Measurements from ENCODE around the gene PIBF1.
"Not testable (repeated sequence)": the region's sequence is repeated elsewhere in the genome, so short reads cannot be mapped to it uniquely, and the experiment has no call there.

The PIBF1 gene

DNA sequence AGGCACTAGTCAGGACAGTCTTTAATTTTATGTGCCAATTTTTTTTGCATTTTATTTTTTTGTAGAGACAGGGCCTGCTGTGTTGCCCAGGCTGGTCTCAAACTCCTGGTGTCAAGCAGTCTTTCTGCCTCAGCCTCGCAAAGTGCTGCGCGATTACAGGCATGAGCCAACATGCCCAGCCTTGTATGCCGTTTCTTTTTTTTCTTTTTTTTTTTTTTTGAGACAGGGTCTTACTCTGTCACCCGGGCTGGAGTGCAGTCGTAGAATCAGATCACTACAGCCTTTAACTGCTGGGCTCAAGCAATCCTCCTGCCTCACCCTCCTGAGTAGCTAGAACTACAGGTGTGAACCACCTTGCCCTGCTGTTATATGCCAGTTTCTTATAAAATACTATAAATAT, 27.8 kb upstream of the PIBF1 start:
- H3K27me3 ChIP-seq: no peaks in the 10 kb centered on the region
- no peak for TF ChIP-seq CTCF (IDR thresholded peaks at IDR 0.05; ENCODE audit: low read depth, low read length)
- no peak for DNase-seq
- H3K4me1 ChIP-seq: no peaks in the 10 kb centered on the region
- H3K9me3 ChIP-seq: no peaks in the 10 kb centered on the region; the same call in 1 of the 2 replicates
- no peak overlapping the region for H3K4me3 ChIP-seq (ENCODE audit: low read depth, low read length)
- H3K36me3 ChIP-seq: peaks cover 61% of the 10 kb centered on the region

- Histone ChIP-seq H3K36me3 (peaks cover 78% of the 10 kb centered on the region), H3K27me3 (no peaks in the 10 kb centered on the region), H3K4me3 (ENCODE audit: low read depth, low read length) (no peak overlapping the region), H3K4me1 (no peaks in the 10 kb centered on the region), H3K9me3 (no peaks in the 10 kb centered on the region)
- DNase-seq: no peak
- no peak for TF ChIP-seq CTCF (IDR thresholded peaks at IDR 0.05; ENCODE audit: low read depth, low read length)
These were observed 24.0 kb upstream of the PIBF1 start for GRCh38 chr13:72757792-72758535.

DNA sequence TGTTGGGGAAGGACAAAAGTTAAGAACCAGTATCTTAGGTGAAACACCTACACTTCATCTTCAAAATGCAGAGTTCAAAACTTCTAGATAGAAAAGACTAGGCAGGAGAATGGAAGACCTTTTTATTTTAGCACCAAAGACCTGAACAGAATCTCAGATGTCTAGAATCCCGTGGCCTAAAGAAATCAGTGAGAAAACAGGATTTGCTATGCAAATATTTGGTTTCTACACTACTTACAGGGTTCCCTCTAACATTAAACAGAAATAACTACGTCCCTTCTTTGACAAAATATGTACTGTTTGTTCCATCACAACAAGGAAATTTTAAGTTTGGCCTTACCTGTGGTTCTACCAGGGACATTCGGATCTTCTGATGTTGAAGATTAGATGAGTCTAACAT, 21.7 kb upstream of the PIBF1 start:
- Histone ChIP-seq H3K4me3 (ENCODE audit: low read depth, low read length) (no peak overlapping the region), H3K27me3 (no peaks in the 10 kb centered on the region), H3K9me3 (no peaks in the 10 kb centered on the region), H3K4me1 (no peaks in the 10 kb centered on the region), H3K36me3 (peaks cover 82% of the 10 kb centered on the region)
- no peak for TF ChIP-seq CTCF (IDR thresholded peaks at IDR 0.05; ENCODE audit: low read depth, low read length)
- no peak for DNase-seq

- DNase-seq: no peak
- Histone ChIP-seq H3K4me1 (no peaks in the 10 kb centered on the region), H3K36me3 (peaks cover 88% of the 10 kb centered on the region), H3K9me3 (no peaks in the 10 kb centered on the region), H3K27me3 (no peaks in the 10 kb centered on the region), H3K4me3 (ENCODE audit: low read depth, low read length) (no peak overlapping the region)
- no peak for TF ChIP-seq CTCF (IDR thresholded peaks at IDR 0.05; ENCODE audit: low read depth, low read length)
These were observed 18.5 kb upstream of the PIBF1 start for GRCh38 chr13:72763411-72763810.

- DNase-seq: no peak
- H3K36me3 ChIP-seq: peaks cover 86% of the 10 kb centered on the region
- H3K9me3 ChIP-seq: no peaks in the 10 kb centered on the region
- TF ChIP-seq CTCF (IDR thresholded peaks at IDR 0.05; ENCODE audit: low read depth, low read length): no peak
- H3K4me3 ChIP-seq (ENCODE audit: low read depth, low read length): no peak overlapping the region
- H3K27me3 ChIP-seq: no peaks in the 10 kb centered on the region
- no peaks in the 10 kb centered on the region for H3K4me1 ChIP-seq
These were observed 7.9 kb upstream of the PIBF1 start for GRCh38 chr13:72774019-72774418.

DNA sequence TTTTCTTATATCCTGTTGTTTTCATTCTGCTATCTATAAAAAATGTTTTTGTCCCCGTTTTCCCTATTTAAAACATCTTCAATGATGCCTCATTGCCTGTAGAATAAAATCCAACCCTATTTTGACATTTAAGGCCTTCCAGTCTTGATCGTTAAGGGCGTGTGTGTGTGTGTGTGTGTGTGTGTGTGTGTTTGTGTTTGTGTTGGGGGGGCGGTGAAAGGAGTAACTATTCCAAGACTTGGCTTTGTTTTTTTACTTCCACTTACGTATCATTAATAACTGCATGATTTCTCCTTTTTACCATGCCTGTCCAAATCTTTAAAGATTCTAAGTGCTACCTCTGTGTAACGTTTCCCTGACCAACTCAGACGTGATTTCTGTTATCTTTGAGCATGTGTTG, 784 bp downstream of the PIBF1 start:
- peaks cover 16% of the 10 kb centered on the region for H3K36me3 ChIP-seq
- peak overlapping the region; percentile 98 for H3K4me3 ChIP-seq (ENCODE audit: low read depth, low read length)
- H3K27me3 ChIP-seq: no peaks in the 10 kb centered on the region
- no peak for TF ChIP-seq CTCF (IDR thresholded peaks at IDR 0.05; ENCODE audit: low read depth, low read length)
- no peaks in the 10 kb centered on the region for H3K9me3 ChIP-seq
- H3K4me1 ChIP-seq: no peaks in the 10 kb centered on the region
- no peak for DNase-seq

- H3K36me3 ChIP-seq; DNase-seq; H3K27me3 ChIP-seq; H3K4me1 ChIP-seq; H3K4me3 ChIP-seq (ENCODE audit: low read depth, low read length); H3K9me3 ChIP-seq: not testable (repeated sequence)
These were observed 2.7 kb downstream of the PIBF1 start for GRCh38 chr13:72784679-72785078.

All from BE2C (cell line).